LHCN-M2 (cell line): ENCODE results near the gene INSRR. TPM values are rescaled to one million over a fixed set of nuclear protein-coding genes. Genes with fewer than 3 reads are reported as not detected.
A peak's percentile ranks its signal among the peaks of the same experiment; 100 is the strongest.

Experiments
- DNase-seq: peaks from one replicate; pipeline ENCODE4 v3.0.0-alpha.2; 2012; ENCODE audit warnings: low read depth
- total RNA-seq: library from RNA; depleted of rRNA; stranded (reverse); fragments of >200 nt; gene quantifications from 2 replicates; pipeline ENCODE4 v1.2.3, GENCODE V29; 2014

Gene INSRR
- total RNA-seq, 1 experiment from 2014 or later, result not detected

DNA sequence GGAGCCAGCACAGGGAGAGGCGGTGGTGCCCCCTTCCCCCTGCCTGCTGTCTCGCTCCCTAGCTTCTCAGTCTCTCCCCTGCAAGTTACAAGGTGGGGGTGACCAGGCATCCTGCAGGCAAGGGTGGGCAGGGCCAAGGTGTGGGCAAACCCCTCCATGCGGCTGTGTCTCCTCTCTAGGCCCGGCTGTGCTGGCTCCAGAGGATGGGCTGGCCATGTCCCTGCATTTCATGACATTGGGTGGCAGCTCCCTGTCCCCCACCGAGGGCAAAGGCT is 16.4 kb upstream of the INSRR start:
- no peak for DNase-seq

DNA sequence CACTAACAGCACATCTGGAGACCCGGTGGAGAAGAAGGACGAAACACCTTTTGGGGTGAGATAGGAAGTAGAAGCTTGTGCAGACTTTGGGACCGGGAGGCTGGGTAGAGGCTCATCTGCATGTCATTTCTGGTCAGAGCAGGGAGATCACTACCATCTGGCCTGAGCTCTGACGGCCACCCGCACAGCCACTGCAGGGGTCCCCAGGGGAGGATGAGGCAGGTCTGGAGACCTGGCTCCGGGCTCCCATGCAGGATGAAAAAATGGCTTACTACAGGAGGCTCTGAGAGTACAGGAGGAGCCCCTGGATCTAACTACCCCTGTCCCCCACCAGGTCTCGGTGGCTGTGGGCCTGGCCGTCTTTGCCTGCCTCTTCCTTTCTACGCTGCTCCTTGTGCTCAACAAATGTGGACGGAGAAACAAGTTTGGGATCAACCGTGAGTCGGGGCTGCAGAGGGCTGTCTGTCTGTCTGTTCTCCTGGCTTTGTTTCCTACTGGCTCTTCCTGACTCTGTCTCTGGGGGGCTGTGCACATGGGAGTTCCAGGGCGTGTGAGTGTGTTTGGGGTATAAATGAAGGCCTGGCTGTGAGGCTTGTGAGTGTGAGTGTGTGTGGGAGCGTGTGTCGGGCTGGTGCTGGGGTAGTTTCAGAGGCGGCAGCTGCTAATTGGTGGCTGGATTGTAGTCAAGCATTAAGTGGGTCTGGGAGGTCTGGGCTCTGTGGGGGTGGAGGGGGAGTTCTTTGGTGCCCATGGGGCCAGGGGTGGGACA is 15.8 kb upstream of the INSRR start:
- no peak for DNase-seq

DNA sequence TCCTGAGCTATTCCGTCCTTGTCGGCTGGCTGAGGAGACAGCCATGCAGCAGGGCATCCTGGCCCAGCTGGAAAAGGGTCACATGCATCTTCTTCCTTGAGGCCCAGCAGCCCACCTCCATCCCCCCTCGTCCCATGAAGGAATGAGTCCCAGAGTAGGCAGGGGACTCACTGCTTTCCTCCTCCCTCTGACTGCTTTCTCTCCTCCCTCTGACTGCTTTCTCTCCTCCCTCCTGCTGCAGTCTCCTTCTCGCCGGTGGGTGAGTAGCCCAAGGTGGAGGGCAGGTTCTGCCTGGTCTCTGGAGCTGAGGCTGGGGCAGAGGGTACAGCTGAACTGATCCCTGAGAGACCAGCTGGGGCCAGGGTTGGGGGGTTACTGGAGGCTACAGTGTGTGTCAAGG is 15.2 kb upstream of the INSRR start:
- DNase-seq, result no peak

DNA sequence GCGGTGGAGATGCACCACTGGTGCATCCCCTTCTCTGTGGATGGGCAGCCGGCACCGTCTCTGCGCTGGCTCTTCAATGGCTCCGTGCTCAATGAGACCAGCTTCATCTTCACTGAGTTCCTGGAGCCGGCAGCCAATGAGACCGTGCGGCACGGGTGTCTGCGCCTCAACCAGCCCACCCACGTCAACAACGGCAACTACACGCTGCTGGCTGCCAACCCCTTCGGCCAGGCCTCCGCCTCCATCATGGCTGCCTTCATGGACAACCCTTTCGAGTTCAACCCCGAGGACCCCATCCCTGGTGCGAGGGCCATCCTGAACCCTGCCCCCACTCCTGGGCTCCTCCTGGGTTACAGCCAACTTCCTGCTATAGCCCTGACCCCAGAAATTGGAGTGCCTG is 14.7 kb upstream of the INSRR start:
- no peak for DNase-seq

DNA sequence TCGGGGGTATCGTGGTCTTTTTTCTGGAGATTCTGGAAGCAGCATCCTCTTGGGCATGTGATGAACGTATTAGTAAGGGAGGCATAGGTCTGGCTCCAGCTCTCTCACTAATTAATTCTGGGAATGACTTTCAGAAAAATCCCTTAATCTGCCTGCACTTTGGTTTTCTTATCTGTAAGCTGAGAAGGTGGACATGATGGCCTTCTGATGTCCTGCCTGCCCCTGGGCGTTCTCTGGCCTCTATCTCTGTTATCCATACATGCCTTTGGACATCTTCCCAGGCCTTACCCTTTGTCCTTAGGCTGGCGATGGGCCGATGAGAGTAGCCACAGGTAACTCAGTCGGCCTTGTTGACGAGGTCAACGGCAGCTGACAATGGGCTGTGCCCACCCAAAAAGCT is 10.5 kb upstream of the INSRR start:
- DNase-seq, result no peak

DNA sequence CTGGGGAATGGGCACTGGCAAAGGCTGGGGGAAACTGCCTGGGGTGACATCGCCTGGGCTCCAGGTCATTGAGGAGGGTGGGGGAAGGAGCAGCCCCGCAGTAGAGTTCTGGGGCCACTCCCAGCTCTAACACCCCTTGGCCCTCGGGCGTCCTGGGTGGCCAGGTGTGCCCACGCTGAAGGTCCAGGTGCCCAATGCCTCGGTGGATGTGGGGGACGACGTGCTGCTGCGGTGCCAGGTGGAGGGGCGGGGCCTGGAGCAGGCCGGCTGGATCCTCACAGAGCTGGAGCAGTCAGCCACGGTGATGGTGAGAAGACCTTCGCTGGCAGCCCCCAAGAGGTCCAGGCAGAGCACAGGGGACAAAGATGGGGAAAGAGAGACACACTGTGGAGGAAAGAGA is 9.4 kb upstream of the INSRR start:
- no peak for DNase-seq

DNA sequence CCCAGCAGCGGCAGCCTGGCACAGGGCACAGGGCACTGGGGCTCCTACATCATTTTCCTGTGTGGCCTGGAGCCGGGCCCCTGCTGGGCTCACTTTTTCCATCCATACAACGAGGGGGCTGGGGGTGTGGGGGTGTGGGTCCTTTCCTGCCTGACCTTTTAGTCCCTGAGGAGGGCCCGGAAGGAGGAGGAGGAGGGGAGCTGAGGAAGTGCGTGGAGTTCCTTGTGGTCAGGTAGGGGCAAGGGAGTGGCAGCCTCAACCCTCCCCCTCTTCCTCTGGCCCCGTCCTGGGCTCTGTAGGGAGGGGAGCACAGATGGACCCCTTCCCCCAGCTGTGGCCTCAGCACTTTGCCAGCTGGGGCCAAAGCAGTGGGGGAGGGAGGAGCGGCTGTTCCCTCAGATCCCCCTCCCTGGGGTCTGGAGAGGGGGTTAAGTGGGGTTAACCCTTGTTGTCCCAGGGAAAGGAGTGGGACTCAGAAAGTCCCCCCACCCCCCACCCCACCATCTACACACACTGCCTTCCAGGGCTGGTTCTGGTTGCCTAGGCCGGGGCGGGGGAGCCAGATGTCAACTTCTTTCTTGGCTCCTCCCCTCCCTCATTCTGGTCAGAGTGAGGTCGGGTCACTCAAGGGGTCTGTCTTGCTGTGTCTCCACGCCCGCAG is 7.5 kb upstream of the INSRR start:
- DNase-seq, result no peak

DNA sequence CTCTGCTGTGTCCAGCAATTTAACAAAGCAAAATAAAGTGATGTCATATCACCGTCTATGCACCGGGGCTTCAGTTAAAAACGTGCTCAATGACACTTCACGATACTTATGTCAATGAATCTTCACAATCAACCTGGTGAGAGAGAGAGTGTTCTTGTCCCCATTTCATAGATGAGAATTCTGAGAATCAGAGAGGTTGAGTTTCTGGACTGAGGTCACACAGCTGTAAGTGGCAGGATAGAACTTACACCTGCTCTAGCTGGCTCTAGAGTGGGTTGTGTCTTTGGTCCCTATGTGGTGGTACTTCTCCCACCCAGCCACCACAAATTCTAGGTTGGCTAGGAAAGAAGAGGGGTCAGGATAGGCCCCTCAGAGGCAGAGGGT is 6.9 kb upstream of the INSRR start:
- DNase-seq, result no peak

DNA sequence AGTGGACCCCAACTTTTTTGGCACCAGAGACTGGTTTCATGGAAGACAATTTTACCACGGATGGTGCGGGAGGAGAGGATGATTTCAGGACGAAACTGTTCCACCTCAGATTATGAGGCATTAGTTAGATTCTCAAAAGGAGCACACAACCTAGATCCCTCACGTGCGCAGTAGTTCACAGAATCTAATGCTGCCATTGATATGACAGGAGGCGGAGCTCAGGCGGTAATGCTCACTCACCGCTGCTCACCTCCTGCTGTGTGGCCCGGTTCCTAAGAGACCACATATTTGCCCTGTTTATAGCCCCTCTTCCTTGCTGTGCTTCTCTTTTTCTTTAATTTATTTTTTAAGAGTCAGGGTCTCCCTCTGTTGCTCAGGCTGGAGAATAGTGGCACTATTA is 6.3 kb upstream of the INSRR start:
- no peak for DNase-seq

DNA sequence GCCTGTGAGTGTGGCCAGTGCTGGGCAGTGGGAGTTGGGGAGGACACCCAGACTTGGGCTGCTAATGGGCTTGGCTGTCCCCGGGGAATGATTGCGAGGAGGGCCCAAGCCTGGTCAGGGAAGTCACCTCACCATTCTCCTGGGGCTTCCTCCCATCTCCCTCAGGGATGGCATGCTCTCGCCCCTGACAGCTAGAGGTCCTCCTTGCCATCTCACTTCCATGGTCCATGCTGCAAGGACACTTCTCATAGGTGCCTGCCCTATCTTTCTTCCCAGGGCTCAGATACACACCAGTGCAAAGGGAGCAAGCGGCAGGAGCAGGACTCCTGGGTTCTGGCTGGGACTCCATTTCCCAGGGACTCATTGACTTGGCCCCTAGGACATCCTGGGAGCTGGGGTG is 5.9 kb upstream of the INSRR start:
- no peak for DNase-seq

DNA sequence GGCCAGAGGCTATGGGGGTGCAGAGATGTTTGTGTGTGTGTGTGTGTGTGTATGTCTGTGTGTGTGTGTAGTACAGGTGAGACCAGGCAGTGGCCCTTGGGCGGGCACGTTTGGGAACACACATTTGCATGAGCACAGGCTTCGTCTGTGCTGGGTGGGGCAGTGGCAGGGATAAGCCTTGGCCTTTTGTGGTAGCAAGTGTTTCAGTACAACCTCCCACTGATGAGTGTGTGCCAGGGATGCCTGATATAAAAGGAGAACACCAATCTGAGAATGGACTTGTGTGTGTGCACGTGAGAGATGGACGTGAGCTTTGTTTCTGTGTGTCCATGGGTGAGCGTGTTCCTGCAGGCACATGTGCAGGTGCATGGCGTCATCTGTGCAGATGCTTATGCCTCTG is 4.7 kb upstream of the INSRR start:
- DNase-seq, result no peak

DNA sequence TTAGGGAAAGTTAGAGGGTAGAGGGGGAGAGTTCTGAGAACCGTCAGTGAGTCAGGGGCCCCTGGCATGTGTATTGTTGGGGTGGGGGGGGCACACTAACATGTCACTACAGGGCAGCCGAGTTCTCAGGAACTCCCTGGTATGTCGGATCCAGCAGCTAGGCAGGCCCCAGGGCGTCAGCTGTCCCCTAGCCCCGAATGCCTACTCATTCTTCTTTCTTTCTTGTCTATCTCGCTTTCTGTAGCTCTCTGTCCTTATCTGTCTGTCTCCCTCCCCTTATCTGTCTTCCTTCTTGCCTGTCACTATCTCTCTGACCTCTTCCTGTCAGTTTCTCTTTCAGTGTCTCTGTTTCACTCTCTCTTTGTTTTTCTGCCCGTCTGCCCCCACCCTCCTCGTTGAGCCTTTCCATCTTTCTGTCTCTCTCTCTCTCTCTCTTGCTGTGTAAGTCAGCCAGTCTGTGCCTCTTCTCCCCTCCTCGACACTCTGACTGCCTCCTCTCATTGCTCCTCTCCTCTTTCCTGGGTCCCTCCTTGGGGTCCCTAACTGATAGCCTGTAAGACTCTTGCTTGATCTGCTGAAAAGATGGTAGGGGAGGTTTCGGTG is 4.2 kb upstream of the INSRR start:
- DNase-seq, result no peak

DNA sequence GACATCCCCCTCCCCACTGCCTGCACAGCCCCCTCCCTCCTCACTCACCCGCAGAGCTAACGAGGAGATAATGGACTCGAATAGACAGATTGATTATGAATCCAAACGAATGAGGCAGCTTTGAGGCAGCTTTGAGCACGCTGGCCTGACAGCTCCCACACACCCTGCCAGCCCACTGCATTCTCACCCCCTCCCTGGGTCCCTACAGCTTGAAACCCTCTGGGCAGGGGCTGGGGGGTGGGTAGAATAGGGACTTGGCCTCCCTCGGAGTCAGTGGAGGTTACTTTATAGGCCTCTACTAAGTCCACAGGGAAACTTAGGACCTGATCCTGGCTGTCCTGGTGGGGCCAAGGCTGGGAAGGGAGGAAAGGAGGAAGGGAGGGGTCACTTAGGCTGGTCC is 3.7 kb upstream of the INSRR start:
- DNase-seq, result no peak

DNA sequence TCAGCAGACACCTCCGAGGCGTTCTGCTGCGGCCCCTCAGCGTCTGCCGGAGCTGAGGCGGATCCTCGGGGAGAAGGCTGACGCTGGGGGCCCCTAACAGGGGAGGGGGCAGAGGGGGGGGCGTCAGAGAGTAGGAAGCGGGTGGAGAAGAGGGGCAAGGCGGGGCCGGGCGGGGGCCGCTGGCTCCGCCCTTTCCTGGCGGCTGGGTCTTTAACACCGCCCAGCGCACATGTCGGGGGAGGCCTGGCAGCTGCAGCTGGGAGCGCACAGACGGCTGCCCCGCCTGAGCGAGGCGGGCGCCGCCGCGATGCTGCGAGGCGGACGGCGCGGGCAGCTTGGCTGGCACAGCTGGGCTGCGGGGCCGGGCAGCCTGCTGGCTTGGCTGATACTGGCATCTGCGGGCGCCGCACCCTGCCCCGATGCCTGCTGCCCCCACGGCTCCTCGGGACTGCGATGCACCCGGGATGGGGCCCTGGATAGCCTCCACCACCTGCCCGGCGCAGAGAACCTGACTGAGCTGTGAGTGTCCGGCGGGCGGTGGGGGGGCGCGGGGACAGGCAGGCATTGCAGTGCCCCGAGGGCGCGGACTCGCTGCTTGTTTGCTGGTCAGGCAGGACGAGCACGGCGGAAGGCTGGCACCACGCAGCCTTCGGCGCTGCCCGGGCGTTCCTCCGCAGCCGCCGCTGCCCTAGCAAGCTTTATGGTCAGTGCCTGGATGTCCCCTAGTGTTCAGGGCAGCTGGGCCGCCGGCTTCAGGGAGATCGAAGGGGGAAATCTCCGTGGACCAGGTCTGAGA is 1.9 kb upstream of the INSRR start, which contains the start of gene NTRK1:
Gene NTRK1 (plus strand): TSS at position 238 of the 796 bp plus-strand sequence. CDS start 70 bp downstream, at position 308.
- DNase-seq, result peak; percentile 26

DNA sequence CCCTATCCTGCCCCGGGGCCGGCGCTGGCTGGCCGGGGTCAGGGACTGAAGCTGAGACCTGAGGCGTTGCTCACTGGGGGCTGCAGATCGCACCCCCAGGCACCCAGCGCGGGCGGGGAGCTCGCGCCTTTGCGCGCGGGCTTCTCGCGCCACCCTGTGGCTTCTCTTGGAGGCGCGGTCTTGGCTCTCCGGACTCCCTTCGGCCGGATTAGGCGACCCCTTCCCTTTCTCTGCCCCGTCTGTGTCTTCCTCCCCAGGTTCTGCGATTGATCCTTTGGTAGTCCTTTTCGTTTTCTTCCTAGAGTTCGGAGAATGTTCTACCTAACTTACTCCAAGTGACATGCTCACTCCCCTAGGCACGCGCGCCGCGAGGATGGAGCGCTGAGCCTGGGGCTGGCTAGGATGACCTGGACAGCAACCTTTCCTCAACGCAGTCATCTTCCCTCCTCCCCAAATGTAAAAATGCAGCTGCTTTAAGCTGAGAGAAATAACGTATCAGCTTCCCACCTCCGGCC is 1.3 kb upstream of the INSRR start:
- peak; percentile 19 for DNase-seq

DNA sequence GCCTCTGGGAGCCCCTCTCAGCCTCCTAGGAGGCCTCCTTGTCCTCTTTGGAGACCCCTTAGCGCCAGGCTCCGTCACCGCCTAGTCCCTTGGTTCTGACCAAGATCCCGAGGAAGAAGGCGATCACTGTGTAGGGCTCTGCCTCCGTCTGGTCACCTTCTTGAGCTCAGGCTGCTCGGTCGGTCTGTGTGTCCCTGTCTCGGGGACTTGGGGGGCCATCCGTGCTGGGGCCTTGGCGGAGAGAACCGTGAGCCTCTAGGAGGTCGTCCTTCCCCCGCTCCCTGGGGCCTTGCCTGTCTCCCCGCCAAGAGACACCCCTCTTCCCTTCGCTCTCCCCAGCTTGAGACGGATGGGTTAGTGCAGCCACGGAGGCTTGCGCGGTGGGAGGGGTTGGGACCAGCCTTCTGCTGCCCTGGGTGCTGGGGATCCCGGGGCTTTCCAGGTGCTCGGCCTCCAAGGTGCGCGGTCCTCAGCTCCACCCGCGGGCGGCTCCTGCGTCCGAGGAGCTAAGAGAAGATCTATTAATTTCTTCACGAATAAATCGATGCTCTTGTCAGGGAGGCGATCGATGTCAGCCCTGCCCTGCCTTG is 701 bp upstream of the INSRR start:
- no peak for DNase-seq

DNA sequence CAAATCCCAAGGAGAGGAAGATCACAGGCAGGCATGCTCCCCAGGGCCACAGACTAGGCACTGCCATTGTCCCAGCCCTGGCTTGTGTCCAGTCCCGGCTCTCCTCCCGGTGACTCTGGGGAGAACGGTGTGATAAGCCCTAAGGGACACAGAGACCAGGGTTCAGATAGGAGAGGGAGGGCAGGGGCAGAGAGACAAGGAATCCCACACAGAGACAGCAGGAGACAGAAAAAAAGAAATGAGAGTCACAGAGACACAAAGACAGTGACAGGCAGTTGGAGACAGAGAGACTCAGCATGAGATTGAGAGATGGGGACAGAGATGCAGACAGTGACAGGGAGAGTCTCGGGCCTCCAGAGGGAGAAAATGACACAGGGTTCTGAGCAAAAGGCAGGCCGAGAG is 361 bp downstream of the INSRR start:
- no peak for DNase-seq

DNA sequence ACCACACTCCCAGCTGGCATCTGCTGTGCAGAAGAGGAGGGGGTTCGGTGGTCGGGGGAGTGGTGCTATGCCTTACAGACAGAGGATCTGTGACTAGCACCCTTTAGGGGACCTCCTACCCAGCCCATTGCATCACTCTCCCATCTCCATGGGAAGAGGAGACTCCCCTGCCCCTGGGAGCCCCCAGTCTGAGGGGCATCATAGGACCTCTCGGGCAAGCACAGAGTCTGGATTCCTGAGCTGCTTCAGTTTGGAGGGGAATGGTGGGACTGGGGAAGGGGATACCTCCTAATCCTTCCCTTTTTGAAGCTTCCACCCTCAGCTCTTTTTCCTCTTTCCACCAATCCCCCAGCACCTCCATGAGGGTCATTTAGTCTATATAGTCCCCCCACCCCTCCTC is 1.4 kb downstream of the INSRR start:
- DNase-seq, result no peak

DNA sequence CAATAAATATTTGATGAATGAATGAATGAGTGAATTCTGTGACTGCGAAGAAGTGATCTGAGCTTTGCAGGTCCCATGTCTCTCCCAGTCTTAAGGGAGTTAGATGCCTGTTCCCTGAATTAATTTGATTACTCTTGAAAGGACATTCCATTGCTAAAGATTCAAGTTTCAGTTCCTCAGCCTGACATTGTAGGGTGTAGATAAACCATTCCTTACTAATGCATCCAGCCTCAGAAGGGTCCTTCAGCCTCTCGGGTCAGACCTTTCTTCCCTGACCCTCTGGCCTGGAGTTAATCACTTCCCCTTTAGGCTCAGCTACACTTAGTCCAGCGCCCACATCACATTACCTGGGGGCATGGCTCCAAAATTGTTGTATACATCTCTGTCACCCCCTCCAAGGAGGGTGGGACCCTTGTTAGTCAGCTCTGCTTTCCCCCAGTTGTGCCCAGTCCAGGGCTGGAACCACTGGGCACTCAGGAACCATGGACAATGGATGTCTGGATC is 2.6 kb downstream of the INSRR start:
- DNase-seq, result no peak

DNA sequence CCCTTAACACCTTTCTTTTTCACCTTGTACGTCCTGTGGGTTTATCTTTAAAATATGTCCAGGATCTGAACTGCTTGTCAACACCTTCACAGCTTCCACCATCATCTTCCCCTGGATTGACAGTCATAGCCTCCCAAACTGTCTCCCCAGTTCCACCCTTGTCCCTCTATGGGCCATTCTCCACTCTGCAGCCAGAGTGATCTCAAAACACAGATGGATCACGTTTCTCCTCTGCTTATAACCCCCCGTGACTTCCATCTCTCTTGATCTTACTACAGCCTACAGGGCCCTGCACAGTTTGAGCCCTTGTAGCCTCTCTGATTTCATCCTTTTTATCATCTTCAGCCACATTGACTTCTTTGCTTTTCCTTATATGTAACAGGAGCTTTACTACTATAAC is 4.3 kb downstream of the INSRR start:
- no peak for DNase-seq

DNA sequence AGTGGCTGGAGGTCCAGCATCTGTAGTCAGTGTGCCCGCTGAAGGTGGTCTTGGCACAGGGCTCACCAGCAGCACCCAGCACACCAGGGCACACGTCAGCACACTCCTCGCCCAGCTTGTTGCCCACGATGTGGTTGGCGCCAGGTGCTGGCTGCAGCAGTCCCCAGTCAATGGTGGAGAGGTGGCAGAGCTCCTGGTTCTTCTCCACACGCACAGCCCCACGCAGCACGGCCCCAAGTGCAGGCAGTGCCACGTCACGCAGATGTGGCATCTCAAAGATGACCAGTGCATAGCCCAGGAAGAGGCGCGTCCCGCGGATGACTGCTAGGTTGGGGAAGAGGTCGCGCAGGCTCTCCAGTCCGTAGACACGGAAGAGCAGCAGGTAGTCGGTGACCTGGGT is 5.2 kb downstream of the INSRR start:
- DNase-seq, result no peak
